Trophoblast cell (in vitro differentiated cells and primary cell): ENCODE measurements around the gene NUP37.

Source experiments
- DNase-seq, 2 donors: peaks; one replicate each; pipeline ENCODE4 v3.0.0-alpha.2; 2016
- H2AFZ ChIP-seq: 2 replicates; pipeline ENCODE4 v1.6.1; 2013; ENCODE audit warnings: low read length, moderate library complexity, mild to moderate bottlenecking; ENCODE audit not compliant: insufficient read depth, poor library complexity
- H2AK5ac ChIP-seq: 2 replicates; pipeline ENCODE4 v1.6.1; 2013; ENCODE audit warnings: mild to moderate bottlenecking, low read length
- H2BK120ac ChIP-seq: 2 replicates; pipeline ENCODE4 v1.6.1; 2013; ENCODE audit warnings: low read length, mild to moderate bottlenecking, moderate library complexity; ENCODE audit not compliant: insufficient read depth, poor library complexity
- H2BK12ac ChIP-seq: 2 replicates; pipeline ENCODE4 v1.6.1; 2013; ENCODE audit warnings: mild to moderate bottlenecking, low read length, moderate library complexity
- H2BK5ac ChIP-seq: 2 replicates; pipeline ENCODE4 v1.6.1; 2013; ENCODE audit warnings: low read length, low read depth, moderate library complexity, mild to moderate bottlenecking; ENCODE audit not compliant: poor library complexity
- H3K14ac ChIP-seq: 2 replicates; pipeline ENCODE4 v1.6.1; 2013; ENCODE audit warnings: mild to moderate bottlenecking, low read length
- H3K18ac ChIP-seq: 2 replicates; pipeline ENCODE4 v1.6.1; 2013; ENCODE audit warnings: mild to moderate bottlenecking, low read length
- H3K23ac ChIP-seq: 2 replicates; pipeline ENCODE4 v1.6.1; 2013; ENCODE audit warnings: low read length
- H3K27ac ChIP-seq: 2 replicates; pipeline ENCODE4 v1.5.1; 2013; ENCODE audit warnings: low read depth, mild to moderate bottlenecking, inconsistent platforms, low read length, moderate library complexity
- H3K27me3 ChIP-seq: 2 replicates; pipeline ENCODE4 v1.6.1; 2013; ENCODE audit warnings: inconsistent platforms, mild to moderate bottlenecking, low read length, moderate library complexity; ENCODE audit not compliant: insufficient read depth
- H3K36me3 ChIP-seq, 2 experiments: 1 replicate in 1 of 2; 2 replicates in 1 of 2; pipeline ENCODE4 v1.6.1; 2013; ENCODE audit warnings: low read length in 2 of 2, mild to moderate bottlenecking in 2 of 2, moderate library complexity in 1 of 2; ENCODE audit not compliant: insufficient read depth in 2 of 2, control insufficient read depth in 1 of 2
- H3K4ac ChIP-seq: 2 replicates; pipeline ENCODE4 v1.6.1; 2013; ENCODE audit warnings: low read depth, mild to moderate bottlenecking, low read length, moderate library complexity
- H3K4me1 ChIP-seq, 2 experiments: 1 replicate in 1 of 2; 2 replicates in 1 of 2; pipeline ENCODE4 v1.6.1; 2013; ENCODE audit warnings: low read length in 2 of 2, mild to moderate bottlenecking in 2 of 2, moderate library complexity in 1 of 2; ENCODE audit not compliant: insufficient read depth in 2 of 2, control insufficient read depth in 1 of 2
- H3K4me2 ChIP-seq: 2 replicates; pipeline ENCODE4 v1.6.1; 2013; ENCODE audit warnings: inconsistent platforms, mild to moderate bottlenecking, low read length, moderate library complexity
- H3K4me3 ChIP-seq: 2 replicates; pipeline ENCODE4 v1.5.1; 2013; ENCODE audit warnings: mild to moderate bottlenecking, low read depth, low read length, inconsistent platforms
- H3K79me1 ChIP-seq: one replicate; pipeline ENCODE4 v1.6.1; 2013; ENCODE audit warnings: low read length
- H3K79me2 ChIP-seq: 2 replicates; pipeline ENCODE4 v1.6.1; 2013; ENCODE audit warnings: low read length, mild to moderate bottlenecking; ENCODE audit not compliant: control insufficient read depth, insufficient read depth, poor library complexity
- H3K9ac ChIP-seq: 2 replicates; pipeline ENCODE4 v1.6.1; 2013; ENCODE audit warnings: mild to moderate bottlenecking, low read length
- H3K9me3 ChIP-seq: 2 replicates; pipeline ENCODE4 v1.6.1; 2013; ENCODE audit warnings: low read depth, mild to moderate bottlenecking, control low read depth, inconsistent platforms, low read length; ENCODE audit not compliant: insufficient read depth
- H4K12ac ChIP-seq: 2 replicates; pipeline ENCODE4 v1.6.1; 2013; ENCODE audit warnings: low read depth, mild to moderate bottlenecking, low read length, moderate library complexity
- H4K8ac ChIP-seq: 2 replicates; pipeline ENCODE4 v1.6.1; 2013; ENCODE audit warnings: low read depth, mild to moderate bottlenecking, low read length, moderate library complexity
- H4K91ac ChIP-seq: one replicate; pipeline ENCODE4 v1.6.1; 2013; ENCODE audit warnings: low read depth, mild to moderate bottlenecking, low read length, moderate library complexity
- WGBS: extraction: QIAGEN DNeasy Blood & Tissue Kit; methylation state at CpG from one replicate; pipeline ENCODE4 v1.1.7; 2013; ENCODE audit warnings: missing lambda C conversion rate; ENCODE audit not compliant: insufficient read length, insufficient coverage; ENCODE audit errors: extremely low coverage; 5-methylcytosine and 5-hydroxymethylcytosine counted together

The NUP37 gene

DNA sequence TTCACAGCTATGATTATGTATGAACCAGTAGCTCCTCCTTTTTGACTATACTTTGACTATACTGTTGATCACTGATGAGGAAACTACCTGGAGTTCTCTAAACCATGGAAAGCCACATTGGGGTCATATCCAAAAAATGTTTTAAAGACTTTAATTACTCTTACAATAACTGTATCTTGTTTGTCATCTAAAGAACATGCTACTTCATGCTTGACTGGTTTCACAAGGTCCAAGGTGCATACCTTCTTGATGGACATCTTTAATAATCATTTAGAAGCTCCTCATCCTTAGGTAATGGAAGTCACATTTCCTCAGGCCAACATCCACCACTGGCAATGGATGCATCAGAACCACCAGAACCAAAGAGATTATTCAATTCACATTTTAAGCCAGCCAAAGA is 88.1 kb downstream of the NUP37 start:
- no peak for DNase-seq
- Histone ChIP-seq H2BK5ac (no peak overlapping the region), H3K18ac (no peak overlapping the region), H3K4me2 (no peak overlapping the region), H3K36me3 (peaks cover 0 to 2% of the 10 kb centered on the region in 2 experiments), H3K9me3 (no peaks in the 10 kb centered on the region), H4K91ac (no peak overlapping the region), H3K9ac (no peak overlapping the region), H2BK120ac (no peak overlapping the region), H4K12ac (no peak overlapping the region), H3K4me1 (no peaks in the 10 kb centered on the region), H2AFZ (no peak overlapping the region), H3K4ac (no peak overlapping the region), H3K23ac (no peak overlapping the region), H3K79me2 (no peaks in the 10 kb centered on the region), H3K14ac (no peak overlapping the region), H3K27ac (no peak overlapping the region), H2AK5ac (no peak overlapping the region), H4K8ac (no peak overlapping the region), H2BK12ac (no peak overlapping the region), H3K27me3 (no peaks in the 10 kb centered on the region), H3K79me1 (no peaks in the 10 kb centered on the region), H3K4me3 (no peak overlapping the region)

GRCh38 chr12:102029141-102029540 is 90.8 kb downstream of the NUP37 start:
- no peak overlapping the region for H2AFZ ChIP-seq
- H3K4me3 ChIP-seq = no peak overlapping the region
- H3K4me1 ChIP-seq = no peaks in the 10 kb centered on the region
- no peak overlapping the region for H2BK5ac ChIP-seq
- WGBS = no CpG with 5 or more reads among the region's 4 CpGs
- no peak overlapping the region for H3K23ac ChIP-seq
- H3K79me2 ChIP-seq = no peaks in the 10 kb centered on the region
- no peak overlapping the region for H2BK120ac ChIP-seq
- H4K8ac ChIP-seq = no peak overlapping the region
- no peaks in the 10 kb centered on the region for H3K79me1 ChIP-seq
- H3K4me2 ChIP-seq = no peak overlapping the region
- no peak overlapping the region for H3K18ac ChIP-seq
- no peaks in the 10 kb centered on the region for H3K9me3 ChIP-seq
- no peak overlapping the region for H3K4ac ChIP-seq
- no peak overlapping the region for H2BK12ac ChIP-seq
- no peak for DNase-seq
- no peak overlapping the region for H2AK5ac ChIP-seq
- no peak overlapping the region for H3K9ac ChIP-seq
- no peak overlapping the region for H3K14ac ChIP-seq
- no peak overlapping the region for H3K27ac ChIP-seq
- H4K12ac ChIP-seq = no peak overlapping the region
- no peaks in the 10 kb centered on the region for H3K27me3 ChIP-seq
- H4K91ac ChIP-seq = no peak overlapping the region
- H3K36me3 ChIP-seq = no peaks in the 10 kb centered on the region

DNA sequence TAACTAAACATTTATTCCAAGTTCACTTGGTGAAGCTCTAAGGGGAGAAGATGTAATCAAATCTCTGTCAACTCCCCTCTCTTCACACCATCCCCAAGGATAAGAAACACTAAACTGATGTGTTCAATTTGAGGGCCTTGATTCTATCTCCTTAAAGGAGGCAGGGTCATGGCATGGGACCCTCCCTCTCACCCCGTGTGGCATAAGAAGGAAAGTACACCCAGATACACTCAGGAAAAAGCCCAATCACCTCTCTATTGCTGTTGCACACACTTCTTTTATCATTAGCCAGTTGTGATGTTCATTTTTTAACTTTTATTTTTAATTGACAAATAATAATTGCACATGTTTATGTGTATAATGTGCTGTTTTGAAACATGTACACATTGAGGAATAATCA is 93.2 kb downstream of the NUP37 start:
- Histone ChIP-seq H3K79me2 (no peaks in the 10 kb centered on the region), H4K8ac (no peak overlapping the region), H3K4me2 (no peak overlapping the region), H3K27me3 (no peaks in the 10 kb centered on the region), H3K4ac (no peak overlapping the region), H3K4me1 (no peaks in the 10 kb centered on the region), H3K23ac (no peak overlapping the region), H3K9me3 (no peaks in the 10 kb centered on the region), H3K9ac (no peak overlapping the region), H3K36me3 (no peaks in the 10 kb centered on the region), H2BK5ac (no peak overlapping the region), H3K79me1 (no peaks in the 10 kb centered on the region), H3K27ac (no peak overlapping the region), H3K14ac (no peak overlapping the region), H2BK12ac (no peak overlapping the region), H4K12ac (no peak overlapping the region), H2BK120ac (no peak overlapping the region), H3K4me3 (no peak overlapping the region), H2AK5ac (no peak overlapping the region), H4K91ac (no peak overlapping the region), H3K18ac (no peak overlapping the region), H2AFZ (no peak overlapping the region)
- DNase-seq = no peak
- WGBS = no CpG with 5 or more reads among the region's 1 CpG

GRCh38 chr12:102024765-102025164 is 95.1 kb downstream of the NUP37 start:
- H3K4me2 ChIP-seq = no peak overlapping the region
- H3K36me3 ChIP-seq = no peaks in the 10 kb centered on the region
- H2BK12ac ChIP-seq = no peak overlapping the region
- DNase-seq = no peak
- H2AFZ ChIP-seq = no peak overlapping the region
- no CpG with 5 or more reads among the region's 2 CpGs for WGBS
- H3K14ac ChIP-seq = no peak overlapping the region
- no peaks in the 10 kb centered on the region for H3K9me3 ChIP-seq
- no peaks in the 10 kb centered on the region for H3K27me3 ChIP-seq
- H3K27ac ChIP-seq = no peak overlapping the region
- no peak overlapping the region for H2BK120ac ChIP-seq
- H4K12ac ChIP-seq = no peak overlapping the region
- H3K79me2 ChIP-seq = no peaks in the 10 kb centered on the region
- H4K8ac ChIP-seq = no peak overlapping the region
- H4K91ac ChIP-seq = no peak overlapping the region
- no peak overlapping the region for H2AK5ac ChIP-seq
- H3K18ac ChIP-seq = no peak overlapping the region
- no peak overlapping the region for H2BK5ac ChIP-seq
- no peaks in the 10 kb centered on the region for H3K4me1 ChIP-seq
- H3K4ac ChIP-seq = no peak overlapping the region
- H3K4me3 ChIP-seq = no peak overlapping the region
- H3K79me1 ChIP-seq = no peaks in the 10 kb centered on the region
- H3K9ac ChIP-seq = no peak overlapping the region
- no peak overlapping the region for H3K23ac ChIP-seq
